HFFc6 (cell line): ENCODE results near the gene POLR1A. TPM values are rescaled to one million over a fixed set of nuclear protein-coding genes. Genes with fewer than 3 reads are reported as not detected.
A peak's percentile ranks its signal among the peaks of the same experiment; 100 is the strongest.

Experiments
- DNase-seq: peaks from one replicate; pipeline ENCODE4 v3.0.0-alpha.2; 2018
- H3K27ac Mint-ChIP-seq: 2 replicates; pipeline ENCODE4 v1.8.0; 2020; ENCODE audit warnings: mild to moderate bottlenecking, mixed read lengths
- H3K27me3 Mint-ChIP-seq: 2 replicates; pipeline ENCODE4 v1.8.0; 2021; ENCODE audit warnings: mild to moderate bottlenecking, moderate library complexity, mixed read lengths; ENCODE audit not compliant: insufficient read depth
- H3K36me3 Mint-ChIP-seq: 2 replicates; pipeline ENCODE4 v1.8.0; 2021; ENCODE audit warnings: low read depth, mixed read lengths
- H3K4me1 Mint-ChIP-seq: 2 replicates; pipeline ENCODE4 v1.8.0; 2020; ENCODE audit warnings: low read depth, mixed read lengths
- H3K4me3 Mint-ChIP-seq: 2 replicates; pipeline ENCODE4 v1.8.0; 2020; ENCODE audit warnings: mild to moderate bottlenecking, moderate library complexity, mixed read lengths
- H3K9me3 Mint-ChIP-seq: 2 replicates; pipeline ENCODE4 v1.8.0; 2020; ENCODE audit warnings: mild to moderate bottlenecking, mixed read lengths
- total RNA-seq, 6 experiments: library from RNA; stranded (reverse); fragmentation: NEBNext Ultra II Directional; extraction: Animal tissue kit (Norgen Biotek cat#: 25700); gene quantifications; 2 replicates in 1 of 6; 3 replicates in 5 of 6; pipeline ENCODE4 v1.2.3, GENCODE V29; 2021
- TF ChIP-seq, protein P1 (sequence below): fragments of 200-600 bp; sonication (generic); IDR thresholded peaks from 2 replicates; pipeline ENCODE4 v1.5.0; 2021; ENCODE audit warnings: antibody characterized with exemption, mild to moderate bottlenecking

Gene POLR1A
- total RNA-seq, 6 experiments from 2014 or later, result 32.2 to 37.6 (median 34.8) TPM

DNA sequence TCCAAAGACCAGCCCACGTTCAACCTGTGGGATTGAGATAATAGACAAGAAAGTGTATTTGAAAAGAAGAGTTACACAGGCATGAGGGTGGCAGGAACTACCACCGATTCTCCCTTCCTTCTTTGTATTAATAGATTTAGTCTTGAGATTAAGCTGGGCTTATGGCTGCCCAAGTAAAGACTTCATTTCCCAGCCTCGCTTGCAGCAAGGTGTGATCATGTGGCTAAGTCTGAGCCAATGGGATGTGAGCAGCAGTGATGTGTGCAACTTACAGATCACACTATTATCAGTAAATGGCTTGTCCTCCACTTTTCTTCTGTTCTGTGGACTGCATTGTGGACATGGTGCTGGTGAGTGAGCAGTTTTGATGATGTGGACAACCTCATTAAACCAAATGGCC is 101.7 kb downstream of the POLR1A start:
- Mint-ChIP-seq H3K36me3 (peaks cover 23% of the 10 kb centered on the region), H3K27me3 (no peaks in the 10 kb centered on the region; the same call in 1 of the 2 replicates), H3K4me1 (peaks cover 23% of the 10 kb centered on the region), H3K27ac (no peak overlapping the region), H3K4me3 (no peak overlapping the region), H3K9me3 (peaks cover 30% of the 10 kb centered on the region)
- no peak for DNase-seq
- TF ChIP-seq, protein P1, sequence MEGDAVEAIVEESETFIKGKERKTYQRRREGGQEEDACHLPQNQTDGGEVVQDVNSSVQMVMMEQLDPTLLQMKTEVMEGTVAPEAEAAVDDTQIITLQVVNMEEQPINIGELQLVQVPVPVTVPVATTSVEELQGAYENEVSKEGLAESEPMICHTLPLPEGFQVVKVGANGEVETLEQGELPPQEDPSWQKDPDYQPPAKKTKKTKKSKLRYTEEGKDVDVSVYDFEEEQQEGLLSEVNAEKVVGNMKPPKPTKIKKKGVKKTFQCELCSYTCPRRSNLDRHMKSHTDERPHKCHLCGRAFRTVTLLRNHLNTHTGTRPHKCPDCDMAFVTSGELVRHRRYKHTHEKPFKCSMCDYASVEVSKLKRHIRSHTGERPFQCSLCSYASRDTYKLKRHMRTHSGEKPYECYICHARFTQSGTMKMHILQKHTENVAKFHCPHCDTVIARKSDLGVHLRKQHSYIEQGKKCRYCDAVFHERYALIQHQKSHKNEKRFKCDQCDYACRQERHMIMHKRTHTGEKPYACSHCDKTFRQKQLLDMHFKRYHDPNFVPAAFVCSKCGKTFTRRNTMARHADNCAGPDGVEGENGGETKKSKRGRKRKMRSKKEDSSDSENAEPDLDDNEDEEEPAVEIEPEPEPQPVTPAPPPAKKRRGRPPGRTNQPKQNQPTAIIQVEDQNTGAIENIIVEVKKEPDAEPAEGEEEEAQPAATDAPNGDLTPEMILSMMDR, result no peak

DNA sequence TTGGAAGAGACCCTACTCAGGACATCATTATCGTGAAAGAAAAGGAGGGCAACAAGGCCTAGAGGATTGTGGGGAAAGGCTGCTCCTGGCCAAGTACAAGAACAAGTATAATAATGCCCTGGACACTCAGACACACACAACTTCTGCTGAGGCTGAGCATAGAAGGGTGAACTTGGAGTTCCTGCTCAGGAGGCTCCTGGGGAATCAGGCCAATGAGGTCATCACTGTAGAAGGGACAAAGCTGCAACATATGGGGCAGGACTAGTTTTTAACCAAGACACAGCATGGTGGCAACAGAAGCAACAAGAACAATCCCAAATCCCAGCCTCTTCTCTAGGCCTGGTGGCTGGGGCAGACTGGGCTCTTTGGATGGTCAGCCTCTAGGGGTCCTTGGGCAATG is 102.6 kb downstream of the POLR1A start:
- Mint-ChIP-seq H3K4me1 (peaks cover 31% of the 10 kb centered on the region), H3K36me3 (peaks cover 23% of the 10 kb centered on the region), H3K27ac (no peak overlapping the region), H3K4me3 (no peak overlapping the region), H3K27me3 (no peaks in the 10 kb centered on the region; the same call in 1 of the 2 replicates), H3K9me3 (peaks cover 29% of the 10 kb centered on the region)
- DNase-seq, result no peak
- TF ChIP-seq, protein P1, result no peak

DNA sequence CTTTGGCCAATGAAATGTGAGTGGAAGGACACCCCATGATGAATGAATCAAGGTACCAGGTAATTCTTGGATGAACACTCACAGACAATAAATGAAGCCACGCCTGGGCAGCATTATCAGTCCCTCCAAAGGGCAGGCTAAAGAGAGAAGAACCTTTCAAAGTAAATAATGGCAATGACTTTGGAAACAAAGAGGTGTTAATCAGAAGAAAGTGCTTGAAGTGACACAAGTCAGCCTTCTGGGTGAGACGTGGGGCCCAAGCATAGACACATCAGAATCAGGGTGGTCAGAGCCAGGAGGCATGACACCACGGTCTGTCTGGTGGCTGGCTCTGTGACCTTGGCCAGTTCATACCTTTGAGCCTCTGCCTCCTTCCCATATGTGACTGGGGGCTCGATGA is 103.3 kb downstream of the POLR1A start:
- H3K4me3 Mint-ChIP-seq, result no peak overlapping the region
- TF ChIP-seq, protein P1, result no peak
- peaks cover 25% of the 10 kb centered on the region for H3K9me3 Mint-ChIP-seq
- no peaks in the 10 kb centered on the region; the same call in 1 of the 2 replicates for H3K27me3 Mint-ChIP-seq
- no peak overlapping the region for H3K27ac Mint-ChIP-seq
- peaks cover 23% of the 10 kb centered on the region for H3K36me3 Mint-ChIP-seq
- H3K4me1 Mint-ChIP-seq, result peaks cover 39% of the 10 kb centered on the region
- DNase-seq, result no peak

DNA sequence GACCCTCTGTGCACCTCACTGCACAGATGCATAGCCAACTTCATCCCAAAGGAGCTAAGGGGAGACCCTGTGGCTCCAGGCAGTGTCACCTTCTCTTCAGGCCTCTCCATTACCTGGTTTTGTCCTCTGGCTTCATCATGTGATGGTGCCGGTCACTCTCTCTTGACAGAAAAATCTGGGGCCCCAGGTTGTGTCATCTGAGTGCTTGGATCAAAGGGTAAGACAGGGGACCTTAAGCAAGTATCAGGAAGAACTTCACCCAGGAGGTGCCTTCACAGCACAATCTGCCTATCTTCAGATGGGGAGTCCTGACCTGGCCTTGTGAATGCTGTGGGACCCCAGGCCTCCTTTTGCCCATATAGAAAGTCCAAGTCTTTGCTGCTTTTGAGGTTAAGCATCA is 104.4 kb downstream of the POLR1A start:
- peaks cover 17% of the 10 kb centered on the region for H3K9me3 Mint-ChIP-seq
- H3K4me3 Mint-ChIP-seq, result no peak overlapping the region
- no peak for DNase-seq
- peaks cover 16% of the 10 kb centered on the region for H3K36me3 Mint-ChIP-seq
- TF ChIP-seq, protein P1, result no peak
- peaks cover 49% of the 10 kb centered on the region for H3K4me1 Mint-ChIP-seq
- H3K27me3 Mint-ChIP-seq, result no peaks in the 10 kb centered on the region; the same call in 1 of the 2 replicates
- no peak overlapping the region for H3K27ac Mint-ChIP-seq

DNA sequence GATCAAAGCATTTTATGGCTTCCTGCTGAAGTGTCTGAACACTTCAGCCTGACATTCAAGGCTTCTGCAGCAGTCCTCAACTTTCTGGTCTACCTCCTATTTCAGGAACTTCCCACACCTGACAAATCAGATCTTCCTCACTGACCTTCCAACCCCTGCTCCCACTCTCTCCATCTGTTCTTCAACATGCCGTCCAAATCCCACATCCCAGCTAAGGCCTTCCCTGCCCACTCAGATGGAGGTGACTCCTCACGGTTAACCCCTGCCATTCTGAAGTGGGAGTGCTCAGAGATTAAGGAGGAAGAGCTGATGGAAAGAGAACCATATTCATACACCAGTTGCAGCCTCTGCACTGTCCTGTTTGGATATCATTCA is 104.8 kb downstream of the POLR1A start:
- no peaks in the 10 kb centered on the region; the same call in 1 of the 2 replicates for H3K27me3 Mint-ChIP-seq
- H3K27ac Mint-ChIP-seq, result peak overlapping the region; percentile 10; the same call in 1 of the 2 replicates
- no peak overlapping the region for H3K4me3 Mint-ChIP-seq
- no peak for DNase-seq
- H3K4me1 Mint-ChIP-seq, result peaks cover 49% of the 10 kb centered on the region
- H3K36me3 Mint-ChIP-seq, result peaks cover 12% of the 10 kb centered on the region
- TF ChIP-seq, protein P1, result no peak
- peaks cover 13% of the 10 kb centered on the region for H3K9me3 Mint-ChIP-seq
